GM10248 (cell line): ENCODE results near the gene STEAP4.

Experiments used
- CTCF ChIA-PET: fragments of 300-600 bp; sonication (Branson Sonifier 250); formaldehyde crosslinking; extraction: SDS; loops from one replicate; lab custom pipeline; 2021; ENCODE audit warnings: antibody characterized with exemption; lab: Yijun Ruan, JAX
- POLR2A ChIA-PET: fragments of 350-650 bp; sonication (Branson Sonifier 250); formaldehyde crosslinking; extraction: SDS; loops from one replicate; lab custom pipeline; 2020; ENCODE audit warnings: antibody characterized with exemption; lab: Yijun Ruan, JAX
- DNase-seq: peaks from one replicate; pipeline ENCODE4 v3.0.0; 2012; ENCODE audit errors: extremely low spot score
- CTCF ChIP-seq: IDR thresholded peaks from 2 replicates; pipeline ENCODE4 v1.5.1; 2012; ENCODE audit warnings: mild to moderate bottlenecking, low read depth; ENCODE audit errors: extremely low read depth, missing control alignments, control extremely low read depth

The STEAP4 gene

GRCh38 chr7:88301924-88302323 is 4.8 kb downstream of the STEAP4 start:
- POLR2A ChIA-PET: no interaction called here
- DNase-seq: no peak
- CTCF ChIA-PET: no interaction called here
- no peak for TF ChIP-seq CTCF

- TF ChIP-seq CTCF: no peak
- no peak for DNase-seq
- ChIA-PET POLR2A (no interaction called here), CTCF (interaction anchor here (0.8 to 1.2 kb wide), 5 partner anchors 11 to 22 kb away, joined by 3 read pairs; no protein-coding TSS in a partner anchor)
These were observed 6.2 kb downstream of the STEAP4 start for GRCh38 chr7:88300401-88300945.

- ChIA-PET POLR2A (no interaction called here), CTCF (interaction anchor here (1.1 to 2.5 kb wide), 3 partner anchors 10 to 24 kb away, joined by 3 to 7 read pairs (median 3); no protein-coding TSS in a partner anchor)
- no peak for TF ChIP-seq CTCF
- DNase-seq: no peak
These were observed 7.6 kb downstream of the STEAP4 start for GRCh38 chr7:88299126-88299525.

GRCh38 chr7:88293866-88294265 is 12.8 kb downstream of the STEAP4 start:
- ChIA-PET POLR2A (no interaction called here), CTCF (no interaction called here)
- TF ChIP-seq CTCF: no peak
- DNase-seq: no peak

GRCh38 chr7:88291398-88292173 is 15.1 kb downstream of the STEAP4 start:
- POLR2A ChIA-PET: no interaction called here
- no peak for DNase-seq
- no peak for TF ChIP-seq CTCF
- CTCF ChIA-PET: no interaction called here

GRCh38 chr7:88290491-88290890 is 16.2 kb downstream of the STEAP4 start:
- no peak for DNase-seq
- ChIA-PET CTCF (no interaction called here), POLR2A (no interaction called here)
- TF ChIP-seq CTCF: no peak
